H9 (cell line): ENCODE results near the gene JPT2. TPM values are rescaled to one million over a fixed set of nuclear protein-coding genes. Genes with fewer than 3 reads are reported as not detected.

Source experiments
- DNase-seq: peaks from one replicate; pipeline ENCODE4 v3.0.0-alpha.2; 2017
- H2AFZ ChIP-seq: one replicate; pipeline ENCODE4 v1.6.1; 2013; ENCODE audit warnings: mild to moderate bottlenecking, low read length, control low read depth, moderate library complexity
- H2AK5ac ChIP-seq: 2 replicates; pipeline ENCODE4 v1.6.1; 2013; ENCODE audit warnings: low read length, control low read depth, mixed read lengths; ENCODE audit not compliant: insufficient read length
- H2BK120ac ChIP-seq: one replicate; pipeline ENCODE4 v1.6.1; 2013; ENCODE audit warnings: low read depth, mild to moderate bottlenecking, low read length, control low read depth, inconsistent platforms; ENCODE audit not compliant: poor library complexity, severe bottlenecking
- H2BK12ac ChIP-seq: 2 replicates; pipeline ENCODE4 v1.6.1; 2013; ENCODE audit warnings: low read length, control low read depth, mixed read lengths, low read depth; ENCODE audit not compliant: insufficient read length
- H2BK15ac ChIP-seq: 2 replicates; pipeline ENCODE4 v1.6.1; 2013; ENCODE audit warnings: low read depth, low read length, control low read depth
- H2BK20ac ChIP-seq: one replicate; pipeline ENCODE4 v1.6.1; 2013; ENCODE audit warnings: low read depth, mild to moderate bottlenecking, low read length, control low read depth, inconsistent platforms; ENCODE audit not compliant: poor library complexity, severe bottlenecking
- H2BK5ac ChIP-seq: 2 replicates; pipeline ENCODE4 v1.6.1; 2013; ENCODE audit warnings: low read length, control low read depth, mixed read lengths; ENCODE audit not compliant: insufficient read length
- H3K14ac ChIP-seq: 2 replicates; pipeline ENCODE4 v1.6.1; 2013; ENCODE audit warnings: low read length, control low read depth; ENCODE audit not compliant: insufficient read depth
- H3K18ac ChIP-seq: 2 replicates; pipeline ENCODE4 v1.6.1; 2013; ENCODE audit warnings: low read depth, mild to moderate bottlenecking, mixed read lengths, low read length, control low read depth; ENCODE audit not compliant: insufficient read length
- H3K23ac ChIP-seq: 2 replicates; pipeline ENCODE4 v1.6.1; 2013; ENCODE audit warnings: low read length, control low read depth, mixed read lengths, low read depth; ENCODE audit not compliant: insufficient read length
- H3K23me2 ChIP-seq: 2 replicates; pipeline ENCODE4 v1.6.1; 2013; ENCODE audit warnings: low read depth, mild to moderate bottlenecking, mixed read lengths, low read length, control low read depth; ENCODE audit not compliant: insufficient read length, poor library complexity, severe bottlenecking
- H3K27ac ChIP-seq: 2 replicates; pipeline ENCODE4 v1.5.1; 2013; ENCODE audit warnings: low read length, control low read depth, mixed read lengths, low read depth; ENCODE audit not compliant: insufficient read length
- H3K27me3 ChIP-seq: 2 replicates; pipeline ENCODE4 v1.6.1; 2013; ENCODE audit warnings: low read length, control low read depth, inconsistent platforms; ENCODE audit not compliant: insufficient read depth
- H3K4ac ChIP-seq: 2 replicates; pipeline ENCODE4 v1.6.1; 2013; ENCODE audit warnings: low read depth, mild to moderate bottlenecking, control low read depth, inconsistent platforms, low read length, moderate library complexity
- H3K4me1 ChIP-seq: 2 replicates; pipeline ENCODE4 v1.6.1; 2013; ENCODE audit warnings: low read length, control low read depth, inconsistent platforms; ENCODE audit not compliant: insufficient read depth
- H3K4me2 ChIP-seq: 2 replicates; pipeline ENCODE4 v1.6.1; 2013; ENCODE audit warnings: low read length, control low read depth, mixed read lengths; ENCODE audit not compliant: insufficient read length, insufficient read depth
- H3K56ac ChIP-seq: 2 replicates; pipeline ENCODE4 v1.6.1; 2013; ENCODE audit warnings: low read depth, mild to moderate bottlenecking, mixed read lengths, low read length, control low read depth; ENCODE audit not compliant: insufficient read length
- H3K79me1 ChIP-seq: 2 replicates; pipeline ENCODE4 v1.6.1; 2013; ENCODE audit warnings: low read depth, mild to moderate bottlenecking, moderate library complexity, low read length, control low read depth, inconsistent platforms; ENCODE audit not compliant: insufficient read depth, poor library complexity, severe bottlenecking
- H3K79me2 ChIP-seq: 2 replicates; pipeline ENCODE4 v1.6.1; 2013; ENCODE audit warnings: low read length, control low read depth, inconsistent platforms; ENCODE audit not compliant: insufficient read depth
- H3K9ac ChIP-seq: 2 replicates; pipeline ENCODE4 v1.6.1; 2013; ENCODE audit warnings: low read length, control low read depth, mixed read lengths; ENCODE audit not compliant: insufficient read length; ENCODE audit errors: extremely low read depth
- H3K9me3 ChIP-seq: one replicate; pipeline ENCODE4 v1.6.1; 2013; ENCODE audit warnings: low read depth, low read length, inconsistent platforms; ENCODE audit not compliant: control insufficient read depth
- H3T11ph ChIP-seq: one replicate; pipeline ENCODE4 v1.6.1; 2013; ENCODE audit warnings: mild to moderate bottlenecking, low read length, control low read depth, inconsistent platforms
- H4K20me1 ChIP-seq: one replicate; pipeline ENCODE4 v1.6.1; 2013; ENCODE audit not compliant: control insufficient read depth, insufficient read length, insufficient read depth
- H4K5ac ChIP-seq: 2 replicates; pipeline ENCODE4 v1.6.1; 2013; ENCODE audit warnings: low read depth, mild to moderate bottlenecking, mixed read lengths, low read length, control low read depth; ENCODE audit not compliant: insufficient read length
- H4K8ac ChIP-seq: replicated peaks from 2 replicates; pipeline ENCODE4 v1.6.1; 2013; ENCODE audit warnings: low read length, control low read depth, mixed read lengths, low read depth; ENCODE audit not compliant: insufficient read length
- H4K91ac ChIP-seq: 2 replicates; pipeline ENCODE4 v1.6.1; 2013; ENCODE audit warnings: low read depth, mild to moderate bottlenecking, moderate library complexity, mixed read lengths, low read length, control low read depth; ENCODE audit not compliant: insufficient read length
- H3K27ac Mint-ChIP-seq, 3 experiments: 2 replicates in 2 of 3; 3 replicates in 1 of 3; pipeline ENCODE4 v1.8.0; 2020 to 2021; ENCODE audit warnings: mixed read lengths in 3 of 3, mild to moderate bottlenecking in 1 of 3, moderate library complexity in 1 of 3
- H3K27me3 Mint-ChIP-seq: 2 replicates; pipeline ENCODE4 v1.8.0; 2021; ENCODE audit warnings: low read depth, mild to moderate bottlenecking, moderate library complexity, mixed read lengths
- H3K36me3 Mint-ChIP-seq, 3 experiments: 2 replicates in 2 of 3; 3 replicates in 1 of 3; pipeline ENCODE4 v1.8.0; 2020 to 2021; ENCODE audit warnings: low read depth in 3 of 3, mixed read lengths in 3 of 3; ENCODE audit not compliant: insufficient read depth in 1 of 3
- H3K4me1 Mint-ChIP-seq, 2 experiments: 2 replicates each; pipeline ENCODE4 v1.8.0; 2020; ENCODE audit warnings: mixed read lengths in 2 of 2
- H3K4me3 Mint-ChIP-seq, 2 experiments: 2 replicates in 1 of 2; 3 replicates in 1 of 2; pipeline ENCODE4 v1.8.0; 2020 to 2021; ENCODE audit warnings: mild to moderate bottlenecking in 2 of 2, mixed read lengths in 2 of 2, moderate library complexity in 1 of 2
- H3K9me3 Mint-ChIP-seq, 2 experiments: 2 replicates in 1 of 2; 3 replicates in 1 of 2; pipeline ENCODE4 v1.8.0; 2020; ENCODE audit warnings: mild to moderate bottlenecking in 2 of 2, mixed read lengths in 2 of 2, moderate library complexity in 1 of 2
- CTCF ChIP-seq: fragments of 200-600 bp; sonication (generic); conservative IDR thresholded peaks from 3 replicates; pipeline ENCODE4 v1.8.0; 2021; ENCODE audit warnings: antibody characterized with exemption, mild to moderate bottlenecking
- WGBS: extraction: QIAGEN DNeasy Blood & Tissue Kit; methylation state at CpG from one replicate; pipeline ENCODE4 v1.1.7; 2013; ENCODE audit warnings: missing lambda C conversion rate, low lambda C conversion rate, mixed read lengths; ENCODE audit not compliant: insufficient read length; ENCODE audit errors: extremely low coverage; 5-methylcytosine and 5-hydroxymethylcytosine counted together
- total RNA-seq: library from RNA; stranded (reverse); gene quantifications from 2 replicates; pipeline ENCODE4 v1.2.1, GENCODE V29; 2021

The JPT2 gene
- total RNA-seq, 1 experiment from 2014 or later, result 206 TPM

- WGBS, result no CpG with 5 or more reads among the region's 18 CpGs
- Histone ChIP-seq H3K9me3 (no peaks in the 10 kb centered on the region), H3K23ac (no peak overlapping the region), H4K8ac (no peak overlapping the region), H3K79me1 (no peaks in the 10 kb centered on the region), H3T11ph (no peak overlapping the region), H4K20me1 (no peaks in the 10 kb centered on the region), H3K27ac (no peak overlapping the region), H4K91ac (no peak overlapping the region), H2AK5ac (no peak overlapping the region), H3K4me2 (no peak overlapping the region), H2BK15ac (no peak overlapping the region), H2BK12ac (no peak overlapping the region), H2BK20ac (no peak overlapping the region), H3K9ac (no peak overlapping the region), H3K18ac (no peak overlapping the region), H4K5ac (no peak overlapping the region), H2BK5ac (no peak overlapping the region), H3K4me1 (no peaks in the 10 kb centered on the region), H3K4ac (no peak overlapping the region), H3K27me3 (no peaks in the 10 kb centered on the region), H3K23me2 (no peaks in the 10 kb centered on the region), H3K56ac (no peak overlapping the region), H2AFZ (no peak overlapping the region), H2BK120ac (no peak overlapping the region), H3K79me2 (no peaks in the 10 kb centered on the region), H3K14ac (no peak overlapping the region)
- Mint-ChIP-seq H3K9me3 (no peaks in the 10 kb centered on the region), H3K36me3 (peaks cover 2 to 25% (median 22%) of the 10 kb centered on the region in 3 experiments; a peak in 6 of 7 replicates), H3K4me3 (no peak overlapping the region), H3K27me3 (no peaks in the 10 kb centered on the region), H3K4me1 (no peaks in the 10 kb centered on the region), H3K27ac (peak overlapping the region in 1 of 3 experiments; percentile 84; a peak in 2 of 7 replicates)
- DNase-seq, result no peak
- TF ChIP-seq CTCF, result no peak
Measured at GRCh38 chr16:1729026-1729425, 50.9 kb downstream of the JPT2 start.
